Measurements from ENCODE around the gene EPHA2.

Gene EPHA2

GRCh38 chr1:16092923-16093511, 62.9 kb downstream of the EPHA2 start:
- Histone ChIP-seq H3K4me3 (ENCODE audit: insufficient read depth, low read depth, low read length) (no peak overlapping the region), H3K4me1 (ENCODE audit: control insufficient read depth, insufficient read depth, low read length) (peaks cover 22% of the 10 kb centered on the region), H3K9me3 (ENCODE audit: control insufficient read depth, low read length) (no peaks in the 10 kb centered on the region), H3K36me3 (ENCODE audit: control insufficient read depth, insufficient read depth, low read length) (no peaks in the 10 kb centered on the region), H3K27me3 (ENCODE audit: control insufficient read depth, insufficient read depth, low read length, poor library complexity, severe bottlenecking) (no peaks in the 10 kb centered on the region), H3K27ac (ENCODE audit: insufficient read depth, low read depth, low read length, poor library complexity, severe bottlenecking) (no peak overlapping the region)
- WGBS, 2 experiments: 91 to 94% methylated on average over 9 of the region's 9 CpGs

- H3K4me1 ChIP-seq (ENCODE audit: control insufficient read depth, insufficient read depth, low read length): peaks cover 28% of the 10 kb centered on the region
- no peak overlapping the region for H3K27ac ChIP-seq (ENCODE audit: insufficient read depth, low read depth, low read length, poor library complexity, severe bottlenecking)
- no peaks in the 10 kb centered on the region for H3K36me3 ChIP-seq (ENCODE audit: control insufficient read depth, insufficient read depth, low read length)
- 92% methylated on average over 18 of the region's 18 CpGs for WGBS, 2 experiments
- H3K27me3 ChIP-seq (ENCODE audit: control insufficient read depth, insufficient read depth, low read length, poor library complexity, severe bottlenecking): no peaks in the 10 kb centered on the region
- no peak overlapping the region for H3K4me3 ChIP-seq (ENCODE audit: insufficient read depth, low read depth, low read length)
- H3K9me3 ChIP-seq (ENCODE audit: control insufficient read depth, low read length): no peaks in the 10 kb centered on the region
Measured at GRCh38 chr1:16092097-16092922, 63.6 kb downstream of the EPHA2 start.

DNA sequence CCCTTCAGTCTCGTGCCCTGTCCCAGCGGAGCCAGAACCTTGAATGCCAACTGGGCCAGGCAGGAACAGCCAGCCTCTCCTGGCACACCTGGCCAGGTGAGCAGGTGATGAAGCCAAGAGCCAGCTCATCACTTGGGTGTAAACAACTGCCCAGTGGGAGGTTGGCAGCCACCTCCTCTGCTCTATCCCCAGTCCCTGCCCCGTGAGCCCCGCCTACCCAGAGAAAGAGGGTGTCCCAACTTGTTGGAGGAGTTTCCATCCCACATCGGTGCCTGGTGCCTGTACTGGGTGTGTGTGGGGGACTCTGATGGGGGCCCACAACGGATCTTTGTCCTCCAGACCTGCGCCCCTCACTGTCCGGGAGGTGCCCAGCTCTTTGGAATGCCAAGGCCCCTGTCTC, 64.6 kb downstream of the EPHA2 start:
- Histone ChIP-seq H3K27ac (ENCODE audit: insufficient read depth, low read depth, low read length, poor library complexity, severe bottlenecking) (no peak overlapping the region), H3K4me1 (ENCODE audit: control insufficient read depth, insufficient read depth, low read length) (peaks cover 28% of the 10 kb centered on the region), H3K9me3 (ENCODE audit: control insufficient read depth, low read length) (no peaks in the 10 kb centered on the region), H3K27me3 (ENCODE audit: control insufficient read depth, insufficient read depth, low read length, poor library complexity, severe bottlenecking) (no peaks in the 10 kb centered on the region), H3K4me3 (ENCODE audit: insufficient read depth, low read depth, low read length) (no peak overlapping the region), H3K36me3 (ENCODE audit: control insufficient read depth, insufficient read depth, low read length) (no peaks in the 10 kb centered on the region)
- WGBS, 2 experiments: 90 to 96% methylated on average over 8 of the region's 8 CpGs

GRCh38 chr1:16090076-16090826, 65.6 kb downstream of the EPHA2 start:
- Histone ChIP-seq H3K4me3 (ENCODE audit: insufficient read depth, low read depth, low read length) (no peak overlapping the region), H3K27ac (ENCODE audit: insufficient read depth, low read depth, low read length, poor library complexity, severe bottlenecking) (no peak overlapping the region), H3K9me3 (ENCODE audit: control insufficient read depth, low read length) (no peaks in the 10 kb centered on the region), H3K4me1 (ENCODE audit: control insufficient read depth, insufficient read depth, low read length) (peaks cover 28% of the 10 kb centered on the region), H3K27me3 (ENCODE audit: control insufficient read depth, insufficient read depth, low read length, poor library complexity, severe bottlenecking) (no peaks in the 10 kb centered on the region), H3K36me3 (ENCODE audit: control insufficient read depth, insufficient read depth, low read length) (no peaks in the 10 kb centered on the region)
- 90 to 93% methylated on average over 5 of the region's 5 CpGs for WGBS, 2 experiments

DNA sequence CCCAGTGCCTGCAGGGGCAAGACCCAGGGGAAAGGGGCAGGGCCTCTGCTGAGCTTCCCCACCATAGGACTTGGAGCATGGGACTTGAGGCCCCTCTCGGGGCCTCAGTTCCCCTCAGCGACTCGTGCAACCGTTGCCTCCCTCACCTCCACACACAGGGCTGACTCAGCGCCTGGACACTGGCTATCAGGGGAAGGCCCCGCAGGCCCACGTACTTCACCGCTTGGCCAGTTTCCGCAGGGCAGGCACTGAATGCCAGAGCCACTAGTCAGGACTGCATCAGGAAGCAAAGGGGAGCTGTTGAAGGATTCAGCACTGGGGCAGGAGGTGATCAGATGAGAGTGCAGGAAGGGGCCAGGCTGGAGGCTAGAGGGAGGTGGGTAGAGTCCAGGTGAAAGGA, 66.9 kb downstream of the EPHA2 start:
- Histone ChIP-seq H3K27me3 (ENCODE audit: control insufficient read depth, insufficient read depth, low read length, poor library complexity, severe bottlenecking) (no peaks in the 10 kb centered on the region), H3K27ac (ENCODE audit: insufficient read depth, low read depth, low read length, poor library complexity, severe bottlenecking) (no peak overlapping the region), H3K4me1 (ENCODE audit: control insufficient read depth, insufficient read depth, low read length) (peaks cover 24% of the 10 kb centered on the region), H3K36me3 (ENCODE audit: control insufficient read depth, insufficient read depth, low read length) (no peaks in the 10 kb centered on the region), H3K9me3 (ENCODE audit: control insufficient read depth, low read length) (no peaks in the 10 kb centered on the region), H3K4me3 (ENCODE audit: insufficient read depth, low read depth, low read length) (no peak overlapping the region)
- WGBS, 2 experiments: 86 to 91% methylated on average over 9 of the region's 9 CpGs

DNA sequence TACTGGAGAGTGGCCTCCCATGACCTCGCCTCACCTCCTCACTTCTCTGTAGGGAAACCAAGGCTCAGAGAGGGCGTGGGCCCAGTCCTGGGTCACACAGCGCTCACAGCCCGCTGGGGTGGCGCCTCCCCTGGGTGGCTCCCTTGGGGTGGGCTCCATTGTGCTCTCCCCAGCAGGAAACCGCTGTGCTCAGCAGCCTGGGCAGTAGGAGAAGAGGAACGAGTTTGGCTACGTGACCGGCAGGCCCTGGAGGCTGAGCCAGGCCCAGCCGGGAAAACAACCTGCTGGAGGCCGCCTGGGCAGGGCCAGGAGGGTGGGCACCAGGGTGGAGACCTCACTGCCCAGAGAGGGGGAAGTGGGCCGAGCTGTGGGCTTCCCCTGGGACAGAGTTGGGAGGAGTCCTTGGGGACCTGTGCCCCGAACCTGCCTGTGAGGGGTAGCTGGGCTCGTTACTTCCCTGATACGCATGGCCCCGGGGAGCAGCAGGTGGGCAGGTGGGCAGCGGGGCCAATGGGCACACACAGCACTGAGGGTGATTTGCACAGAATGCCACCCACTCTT, 67.4 kb downstream of the EPHA2 start:
- 91 to 92% methylated on average over 17 of the region's 17 CpGs for WGBS, 2 experiments
- H3K27me3 ChIP-seq (ENCODE audit: control insufficient read depth, insufficient read depth, low read length, poor library complexity, severe bottlenecking): no peaks in the 10 kb centered on the region
- no peaks in the 10 kb centered on the region for H3K9me3 ChIP-seq (ENCODE audit: control insufficient read depth, low read length)
- H3K27ac ChIP-seq (ENCODE audit: insufficient read depth, low read depth, low read length, poor library complexity, severe bottlenecking): no peak overlapping the region
- no peaks in the 10 kb centered on the region for H3K36me3 ChIP-seq (ENCODE audit: control insufficient read depth, insufficient read depth, low read length)
- H3K4me1 ChIP-seq (ENCODE audit: control insufficient read depth, insufficient read depth, low read length): peaks cover 22% of the 10 kb centered on the region
- H3K4me3 ChIP-seq (ENCODE audit: insufficient read depth, low read depth, low read length): no peak overlapping the region

DNA sequence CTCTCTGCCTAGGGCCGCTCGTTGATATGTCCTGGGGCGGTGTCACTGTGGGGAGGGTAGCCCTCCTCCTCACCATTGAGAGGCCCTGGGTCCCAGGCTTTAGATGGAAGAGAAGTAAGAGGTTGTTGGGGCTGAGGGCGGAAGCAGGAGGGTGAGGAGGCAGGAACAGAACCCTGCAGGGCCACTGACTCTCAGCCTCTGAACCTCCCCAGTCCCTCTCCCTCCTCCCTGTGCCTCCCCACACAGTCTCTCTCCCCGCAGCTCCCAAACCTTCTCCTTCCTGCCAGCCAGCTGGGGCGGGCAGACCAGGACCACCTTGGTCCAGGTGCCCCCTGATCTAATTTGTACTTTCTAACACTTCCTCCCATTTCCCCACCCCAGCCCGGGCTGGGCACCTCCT, 68.1 kb downstream of the EPHA2 start:
- peaks cover 21% of the 10 kb centered on the region for H3K4me1 ChIP-seq (ENCODE audit: control insufficient read depth, insufficient read depth, low read length)
- WGBS, 2 experiments: 78 to 81% methylated on average over 7 of the region's 7 CpGs

GRCh38 chr1:16085522-16085921, 70.3 kb downstream of the EPHA2 start:
- Histone ChIP-seq H3K27me3 (ENCODE audit: control insufficient read depth, insufficient read depth, low read length, poor library complexity, severe bottlenecking) (no peaks in the 10 kb centered on the region), H3K4me1 (ENCODE audit: control insufficient read depth, insufficient read depth, low read length) (peaks cover 18% of the 10 kb centered on the region), H3K36me3 (ENCODE audit: control insufficient read depth, insufficient read depth, low read length) (no peaks in the 10 kb centered on the region), H3K4me3 (ENCODE audit: insufficient read depth, low read depth, low read length) (no peak overlapping the region), H3K9me3 (ENCODE audit: control insufficient read depth, low read length) (no peaks in the 10 kb centered on the region), H3K27ac (ENCODE audit: insufficient read depth, low read depth, low read length, poor library complexity, severe bottlenecking) (no peak overlapping the region)
- WGBS, 2 experiments: 86 to 88% methylated on average over 6 of the region's 6 CpGs

More for the DNA sequence above, 68.1 kb downstream of the EPHA2 start:
- H3K9me3 ChIP-seq (ENCODE audit: control insufficient read depth, low read length): no peaks in the 10 kb centered on the region
- H3K36me3 ChIP-seq (ENCODE audit: control insufficient read depth, insufficient read depth, low read length): no peaks in the 10 kb centered on the region
- H3K27ac ChIP-seq (ENCODE audit: insufficient read depth, low read depth, low read length, poor library complexity, severe bottlenecking): no peak overlapping the region
- no peak overlapping the region for H3K4me3 ChIP-seq (ENCODE audit: insufficient read depth, low read depth, low read length)
- no peaks in the 10 kb centered on the region for H3K27me3 ChIP-seq (ENCODE audit: control insufficient read depth, insufficient read depth, low read length, poor library complexity, severe bottlenecking)

DNA sequence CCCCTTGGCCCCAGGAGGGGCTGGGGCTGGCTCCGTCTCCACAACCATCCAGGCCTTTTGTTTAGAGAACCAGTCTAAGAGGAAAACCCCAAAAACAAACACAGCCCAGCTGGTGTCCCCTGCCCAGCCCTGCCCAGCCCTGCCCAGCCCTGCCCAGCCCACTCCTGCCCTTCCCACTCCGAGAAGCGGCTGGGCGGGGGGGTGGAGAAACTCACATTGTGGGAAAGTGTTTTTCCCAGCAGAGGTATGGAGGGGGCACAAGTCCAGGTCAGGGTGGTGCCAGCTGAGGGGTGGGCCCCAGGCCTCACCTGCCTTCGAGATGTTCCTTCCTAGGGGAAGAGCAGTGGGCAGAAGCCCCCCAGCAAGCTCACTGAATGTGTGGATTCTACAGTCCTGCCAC, 72.4 kb downstream of the EPHA2 start:
- Histone ChIP-seq H3K27ac (ENCODE audit: insufficient read depth, low read depth, low read length, poor library complexity, severe bottlenecking) (no peak overlapping the region), H3K4me1 (ENCODE audit: control insufficient read depth, insufficient read depth, low read length) (peaks cover 13% of the 10 kb centered on the region), H3K36me3 (ENCODE audit: control insufficient read depth, insufficient read depth, low read length) (no peaks in the 10 kb centered on the region), H3K9me3 (ENCODE audit: control insufficient read depth, low read length) (no peaks in the 10 kb centered on the region), H3K4me3 (ENCODE audit: insufficient read depth, low read depth, low read length) (no peak overlapping the region), H3K27me3 (ENCODE audit: control insufficient read depth, insufficient read depth, low read length, poor library complexity, severe bottlenecking) (no peaks in the 10 kb centered on the region)
- 70 to 82% methylated on average over 5 of the region's 5 CpGs for WGBS, 2 experiments

Measured in ectodermal cell (in vitro differentiated cells).